Measurements from ENCODE around the gene STAMBP. TPM values are rescaled to one million over a fixed set of nuclear protein-coding genes. Genes with fewer than 3 reads are reported as not detected.

STAMBP gene
- total and polyA plus RNA-seq, 2 of the 4 experiments (the other 2 are of a cell fraction), result 29.7 to 38.7 TPM

GRCh38 chr2:73921581-73921980 lies 92.8 kb downstream of the STAMBP start:
- H4K8ac ChIP-seq (ENCODE audit: low read depth in 2 of 2, low read length in 2 of 2), result no peak overlapping the region
- WGBS, 2 experiments (ENCODE audit: extremely low coverage in 2 of 2, insufficient read length in 1 of 2), result 60% methylated on average over 1 of the region's 9 CpGs; no CpG with 5 or more reads in 1 of the 2 experiments
- no peak overlapping the region for H3K56ac ChIP-seq (ENCODE audit: extremely low read depth, insufficient read depth, low read length)
- no peak overlapping the region for H3K23ac ChIP-seq (ENCODE audit: low read depth, low read length)
- 0 out of 4 replicates have a peak, but pooled peaks cover 0 to 4% of the 10 kb centered on the region in 2 experiments for H3K79me1 ChIP-seq (ENCODE audit: low read depth in 1 of 2, low read length in 2 of 2)
- H3K14ac ChIP-seq (replicated peaks; ENCODE audit: low read depth, low read length), result no peak overlapping the region
- no peak overlapping the region for H3K27ac ChIP-seq (ENCODE audit: insufficient read depth, low read length)
- no peak overlapping the region for H2BK20ac ChIP-seq (ENCODE audit: low read depth, low read length)
- CTCF ChIA-PET, result interaction anchor here (0.7 to 1.5 kb wide), 2 partner anchors 8 to 59 kb away, joined by 4 read pairs; no protein-coding TSS in a partner anchor
- H3K9ac ChIP-seq (ENCODE audit: low read depth, low read length), result no peak overlapping the region
- no peak overlapping the region for H2AK9ac ChIP-seq (replicated peaks; ENCODE audit: low read depth, low read length, poor library complexity)
- no TSS peak for BruUV-seq (replicated peaks)
- H3K9me3 ChIP-seq (ENCODE audit: control insufficient read depth, insufficient read depth, low read length), result no peaks in the 10 kb centered on the region
- H4K5ac ChIP-seq (ENCODE audit: low read depth, low read length), result no peak overlapping the region
- H2BK5ac ChIP-seq (ENCODE audit: low read depth, low read length, poor library complexity, severe bottlenecking), result no peak overlapping the region
- H3K9me1 ChIP-seq (ENCODE audit: insufficient read depth, low read length), result peaks cover 4% of the 10 kb centered on the region
- H2AFZ ChIP-seq (replicated peaks; ENCODE audit: low read length, poor library complexity), result peak overlapping the region; percentile 75
- dilution Hi-C loops (cut with HindIII; ENCODE audit: low sequenced_read_pairs, unreplicated experiment) (no loop called here), intact Hi-C loops (cut with micrococcal nuclease) (loop anchor here (1.0 to 10.0 kb wide), 2 partner anchors 226 to 473 kb away; partner anchors contain the start of gene BOLA3), in situ Hi-C loops (cut with MboI; ENCODE audit: low sequenced_read_pairs) (loop anchor here (10.0 kb wide), 1 partner anchor 223 kb away; the partner anchor contains the start of gene BOLA3)
- H3K18ac ChIP-seq (ENCODE audit: low read depth, low read length), result no peak overlapping the region
- H2BK120ac ChIP-seq (ENCODE audit: low read depth, low read length), result no peak overlapping the region
- ATAC-seq (ENCODE audit: low read depth) (peak; percentile 4), DNase-seq (no peak)
- TF ChIP-seq CEBPB (IDR thresholded peaks at IDR 0.05; ENCODE audit: low read depth, low read length) (no peak), MAFK (IDR thresholded peaks at IDR 0.05; ENCODE audit: low read depth, low read length) (0 out of 2 replicates have a peak, but pooled peaks have one; percentile 30)
- peaks cover 20% of the 10 kb centered on the region for H4K20me1 ChIP-seq (ENCODE audit: insufficient read depth, low read length)
- H3K4me1 ChIP-seq (ENCODE audit: control insufficient read depth, insufficient read depth, low read length), result no peaks in the 10 kb centered on the region
- H3K27me3 ChIP-seq (ENCODE audit: control insufficient read depth, insufficient read depth, low read length), result no peaks in the 10 kb centered on the region
- POLR2A ChIA-PET (ENCODE audit: unreplicated experiment), result no interaction called here
- no peak overlapping the region for H4K91ac ChIP-seq (ENCODE audit: insufficient read depth, low read depth, low read length)
- H3K4me3 ChIP-seq (ENCODE audit: insufficient read depth, low read depth, low read length), result no peak overlapping the region
- no peak overlapping the region for H2BK15ac ChIP-seq (ENCODE audit: low read depth, low read length)
- no peak overlapping the region for H3K4me2 ChIP-seq (ENCODE audit: low read depth, low read length)
- H3K4ac ChIP-seq (ENCODE audit: low read depth, low read length), result no peak overlapping the region
- H3K36me3 ChIP-seq (ENCODE audit: control insufficient read depth, insufficient read depth, low read length), result peaks cover 30% of the 10 kb centered on the region
- no peak overlapping the region for H2AK5ac ChIP-seq (ENCODE audit: low read depth, low read length)

Measured in IMR-90 (cell line).